RWPE1 (cell line): ENCODE results near the gene PLTP.

Experiments used
- CTCF ChIA-PET: fragments of 350-600 bp; sonication (Branson Sonifier 250); formaldehyde crosslinking; extraction: SDS; loops from one replicate; lab custom pipeline; 2021; lab: Yijun Ruan, JAX
- POLR2A ChIA-PET: fragments of 400-600 bp; formaldehyde crosslinking; extraction: SDS; loops from one replicate; lab custom pipeline; 2020; ENCODE audit warnings: antibody characterized with exemption; ENCODE audit not compliant: low non-redundant PET; lab: Yijun Ruan, JAX
- DNase-seq: peaks from one replicate; pipeline ENCODE4 v3.0.0; 2012; ENCODE audit warnings: low spot score
- H3K27ac ChIP-seq: fragments of 450-650 bp; 2 replicates; pipeline ENCODE4 v1.5.1; 2017
- TF ChIP-seq, protein P1 (sequence below): fragments of 450-650 bp; conservative IDR thresholded peaks from 2 replicates; pipeline ENCODE4 v1.5.1; 2017; ENCODE audit warnings: low read depth, mild to moderate bottlenecking

The PLTP gene

GRCh38 chr20:45888681-45889080 is 23.3 kb downstream of the PLTP start:
- POLR2A ChIA-PET = no interaction called here
- TF ChIP-seq, protein P1, sequence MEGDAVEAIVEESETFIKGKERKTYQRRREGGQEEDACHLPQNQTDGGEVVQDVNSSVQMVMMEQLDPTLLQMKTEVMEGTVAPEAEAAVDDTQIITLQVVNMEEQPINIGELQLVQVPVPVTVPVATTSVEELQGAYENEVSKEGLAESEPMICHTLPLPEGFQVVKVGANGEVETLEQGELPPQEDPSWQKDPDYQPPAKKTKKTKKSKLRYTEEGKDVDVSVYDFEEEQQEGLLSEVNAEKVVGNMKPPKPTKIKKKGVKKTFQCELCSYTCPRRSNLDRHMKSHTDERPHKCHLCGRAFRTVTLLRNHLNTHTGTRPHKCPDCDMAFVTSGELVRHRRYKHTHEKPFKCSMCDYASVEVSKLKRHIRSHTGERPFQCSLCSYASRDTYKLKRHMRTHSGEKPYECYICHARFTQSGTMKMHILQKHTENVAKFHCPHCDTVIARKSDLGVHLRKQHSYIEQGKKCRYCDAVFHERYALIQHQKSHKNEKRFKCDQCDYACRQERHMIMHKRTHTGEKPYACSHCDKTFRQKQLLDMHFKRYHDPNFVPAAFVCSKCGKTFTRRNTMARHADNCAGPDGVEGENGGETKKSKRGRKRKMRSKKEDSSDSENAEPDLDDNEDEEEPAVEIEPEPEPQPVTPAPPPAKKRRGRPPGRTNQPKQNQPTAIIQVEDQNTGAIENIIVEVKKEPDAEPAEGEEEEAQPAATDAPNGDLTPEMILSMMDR = no peak
- CTCF ChIA-PET = interaction anchor here (0.7 kb wide), 1 partner anchor 17 kb away, joined by 4 read pairs; no protein-coding TSS in a partner anchor

GRCh38 chr20:45887346-45887715 is 24.6 kb downstream of the PLTP start, which contains the start of gene SPATA25:
Gene SPATA25, minus strand, starts transcription at chr20:45887622. Its CDS starts 32 bp downstream, at chr20:45887590.
- DNase-seq = no peak
- ChIA-PET CTCF (interaction anchor here (0.7 to 1.1 kb wide), 2 partner anchors 23 to 30 kb away, joined by 3 read pairs; no protein-coding TSS in a partner anchor), POLR2A (no interaction called here)
- peak within 1 kb of the TSS; percentile 18 for H3K27ac ChIP-seq
- TF ChIP-seq, protein P1 = no peak

More at GRCh38 chr20:45888681-45889080, 23.3 kb downstream of the PLTP start:
- peak overlapping the region; percentile 18 for H3K27ac ChIP-seq
- DNase-seq = no peak

DNA sequence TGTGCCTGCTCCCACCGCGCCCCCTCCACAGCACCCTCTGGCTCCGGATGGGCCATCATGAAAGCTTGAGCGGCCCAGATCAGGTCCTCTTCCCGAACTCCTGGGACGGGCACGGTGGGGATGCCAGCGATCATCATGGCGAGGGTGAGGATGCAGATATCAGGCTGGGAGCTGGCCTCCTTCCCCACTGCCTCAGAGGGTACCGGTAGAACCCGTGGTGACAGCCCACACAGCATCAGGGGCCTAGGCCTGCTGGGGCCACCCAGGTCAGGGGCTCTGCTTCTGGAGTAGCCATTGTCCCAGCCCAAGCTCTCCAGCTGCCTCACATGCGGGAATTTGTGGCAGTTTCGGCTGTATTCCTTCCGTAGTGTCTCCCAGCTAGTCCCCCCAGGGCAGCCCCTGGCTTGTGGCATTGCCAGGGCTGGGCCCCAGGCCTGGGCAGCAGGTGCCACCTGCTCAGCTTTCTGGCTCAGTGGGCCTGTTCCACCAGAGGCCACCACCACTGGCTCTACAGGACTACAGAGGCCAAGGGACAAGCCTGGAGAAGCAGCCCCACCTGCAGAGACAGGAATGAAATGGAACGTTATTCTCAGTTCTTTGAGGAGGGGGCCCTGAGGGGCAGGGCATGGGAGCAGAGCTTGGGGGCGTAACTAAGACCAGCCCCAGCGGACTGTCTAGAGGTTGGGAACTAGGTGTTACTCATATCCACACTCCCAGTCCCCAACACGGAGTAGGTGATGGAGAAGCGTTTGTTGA is 25.2 kb downstream of the PLTP start:
- no peak for DNase-seq
- TF ChIP-seq, protein P1 = no peak
- H3K27ac ChIP-seq = peak overlapping the region; percentile 8; the same call in 1 of the 2 replicates
- CTCF ChIA-PET = interaction anchor here (0.7 to 1.1 kb wide), 2 partner anchors 23 to 30 kb away, joined by 3 read pairs; no protein-coding TSS in a partner anchor
- POLR2A ChIA-PET = no interaction called here

- no peak for DNase-seq
- POLR2A ChIA-PET = no interaction called here
- peak overlapping the region; percentile 25 for H3K27ac ChIP-seq
- CTCF ChIA-PET = interaction anchor here (0.6 to 0.7 kb wide), 2 partner anchors 721 to 948 kb away, joined by 3 read pairs; no protein-coding TSS in a partner anchor
- TF ChIP-seq, protein P1 = no peak
Measured at GRCh38 chr20:45883100-45883469, 28.9 kb downstream of the PLTP start.

DNA sequence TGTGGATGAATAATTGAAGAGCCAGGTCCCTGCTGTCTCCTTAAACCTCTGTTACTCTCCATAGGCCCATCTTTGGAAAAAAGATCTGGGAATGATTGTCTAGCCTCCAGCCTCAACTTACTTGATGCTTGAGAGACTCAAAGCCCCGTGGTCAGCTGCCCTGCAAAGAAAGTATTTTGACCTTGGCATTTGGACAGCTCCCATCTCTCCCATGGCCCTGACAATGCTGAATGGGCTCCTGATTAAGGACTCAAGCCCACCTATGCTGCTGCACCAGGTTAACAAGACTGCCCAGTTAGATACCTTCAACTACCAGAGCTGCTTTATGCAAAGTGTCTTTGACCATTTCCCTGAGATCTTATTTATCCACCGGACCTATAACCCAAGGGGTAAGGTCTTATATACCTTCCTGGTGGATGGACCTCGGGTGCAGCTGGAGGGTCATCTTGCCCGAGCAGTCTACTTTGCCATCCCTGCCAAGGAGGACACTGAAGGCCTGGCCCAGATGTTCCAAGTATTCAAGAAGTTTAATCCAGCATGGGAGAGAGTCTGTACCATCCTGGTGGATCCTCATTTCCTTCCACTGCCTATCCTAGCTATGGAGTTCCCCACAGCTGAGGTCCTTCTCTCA is 29.4 kb downstream of the PLTP start:
- no peak for DNase-seq
- POLR2A ChIA-PET = no interaction called here
- CTCF ChIA-PET = interaction anchor here (0.6 to 1.3 kb wide), 3 partner anchors 87 to 947 kb away, joined by 3 read pairs; no protein-coding TSS in a partner anchor
- TF ChIP-seq, protein P1 = no peak
- peak overlapping the region; percentile 25 for H3K27ac ChIP-seq

DNA sequence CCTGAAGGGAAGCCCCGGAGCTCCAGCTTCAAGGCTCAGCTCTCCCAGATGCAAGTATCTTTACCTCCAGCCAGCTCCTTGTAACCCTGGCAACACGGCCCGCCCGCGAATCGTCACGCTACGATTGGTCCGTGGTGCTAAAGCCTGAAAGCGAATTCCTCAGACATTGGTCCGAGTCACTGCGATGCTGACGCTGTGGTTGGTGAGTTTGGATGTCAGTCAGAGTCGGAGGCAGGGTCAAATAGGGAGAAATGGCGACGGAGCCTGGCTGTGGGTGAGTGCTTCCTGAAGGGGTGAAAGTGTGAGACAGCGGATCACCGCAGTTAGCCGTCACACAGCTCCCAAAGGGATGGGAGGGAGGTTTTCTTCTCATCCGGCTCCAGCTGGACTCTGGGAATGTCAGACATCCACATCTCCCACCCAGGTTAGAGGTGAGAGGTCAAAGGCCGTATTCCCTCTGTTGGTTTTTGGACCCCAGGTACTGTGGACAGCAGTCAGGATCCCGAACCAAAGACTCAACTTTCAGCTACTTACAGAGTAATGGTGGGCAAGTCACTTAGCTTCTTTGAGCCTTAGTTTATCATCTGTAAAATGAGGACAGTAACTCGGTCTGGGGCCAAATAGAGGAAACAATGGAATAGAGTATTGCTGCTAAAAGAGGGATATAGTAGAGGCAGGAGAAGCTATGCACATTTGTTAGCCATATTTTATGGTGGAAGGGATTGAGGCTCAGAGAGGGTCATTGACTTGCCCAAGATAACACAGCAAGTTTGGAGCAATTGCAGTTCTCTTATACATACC is 30.8 kb downstream of the PLTP start, which contains the start of gene ZSWIM1:
TSS of gene ZSWIM1 (plus strand) at position 240 of the 801 bp plus-strand sequence. CDS start 1,366 bp downstream, outside the sequence.
- H3K27ac ChIP-seq = peak within 1 kb of the TSS; percentile 66
- TF ChIP-seq, protein P1 = no peak
- ChIA-PET POLR2A (interaction anchor here (0.5 to 1.0 kb wide), 5 partner anchors 9 to 459 kb away, joined by 3 to 7 read pairs (median 3); partner anchors contain the start of genes CTSA and NEURL2), CTCF (interaction anchor here (0.6 to 1.3 kb wide), 4 partner anchors 9 to 876 kb away, joined by 3 read pairs; no protein-coding TSS in a partner anchor)
- peak; percentile 100 for DNase-seq
